HG02970 (cell line): ENCODE results near the gene PLEKHG5.
"Not testable (repeated sequence)": the region's sequence is repeated elsewhere in the genome, so short reads cannot be mapped to it uniquely, and the experiment has no call there.

ENCODE experiments used
- ATAC-seq: cut with Tn5 transposase; IDR thresholded peaks from one replicate; pipeline ENCODE4 v1.9.1; 2021; ENCODE audit warnings: mild to moderate bottlenecking, moderate library complexity, moderate number of reproducible peaks; ENCODE audit not compliant: unreplicated experiment, low FRiP score

Gene PLEKHG5

GRCh38 chr1:6466751-6467150, 24.7 kb downstream of the PLEKHG5 start:
- ATAC-seq: no peak

- no peak for ATAC-seq
These were observed 25.4 kb downstream of the PLEKHG5 start, which contains the start of gene TNFRSF25 for GRCh38 chr1:6466023-6466422. TSS of gene TNFRSF25 (minus strand) at chr1:6466173. CDS start at chr1:6466107, 66 bp downstream.

DNA sequence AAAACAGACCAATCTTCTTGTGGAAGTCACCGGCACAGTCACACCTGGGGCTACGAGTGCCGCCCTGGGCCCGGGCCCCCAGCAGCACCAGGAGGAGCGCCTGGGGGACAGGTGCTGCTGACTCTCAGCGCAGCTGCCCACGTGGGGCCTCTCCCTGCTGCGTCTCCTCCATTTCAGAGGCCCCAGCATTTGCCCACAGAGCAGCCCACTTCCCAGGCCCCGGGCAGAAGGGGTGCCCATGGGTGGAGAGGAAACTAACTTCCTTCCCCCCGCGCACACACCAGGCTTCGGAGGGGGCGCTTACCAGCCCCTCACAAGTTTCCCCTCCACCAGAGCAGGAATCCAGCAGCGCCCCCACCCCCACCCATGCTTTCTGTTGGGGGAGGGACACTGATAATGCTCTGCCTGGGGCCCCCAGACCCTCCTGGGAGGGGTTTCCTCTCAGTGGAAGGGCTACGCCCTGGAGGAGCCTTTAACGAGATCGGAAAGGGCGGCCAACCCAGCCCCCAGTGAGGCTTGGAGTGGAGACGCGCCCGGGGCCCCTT, 25.9 kb downstream of the PLEKHG5 start:
- no peak for ATAC-seq

DNA sequence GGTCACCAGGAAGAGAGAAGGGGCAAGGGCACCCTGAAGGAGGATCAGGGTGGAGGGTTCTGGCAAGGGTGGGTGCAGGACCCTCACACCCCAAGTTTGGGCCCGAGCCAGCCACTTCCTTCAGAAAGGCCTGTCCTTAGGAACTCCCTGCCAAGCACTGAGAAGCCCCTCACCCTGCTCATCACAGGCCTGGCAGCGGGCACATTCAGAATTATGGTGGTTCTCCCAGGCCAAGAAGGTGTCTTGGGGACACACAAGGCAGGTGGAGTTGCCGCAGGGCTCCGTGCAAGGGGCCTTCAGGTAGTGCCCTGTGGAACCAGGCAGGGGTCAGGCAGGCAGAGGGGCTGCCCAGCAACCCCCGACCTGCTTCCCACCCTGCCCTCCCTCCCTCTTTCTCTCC, 26.6 kb downstream of the PLEKHG5 start:
- no peak for ATAC-seq

DNA sequence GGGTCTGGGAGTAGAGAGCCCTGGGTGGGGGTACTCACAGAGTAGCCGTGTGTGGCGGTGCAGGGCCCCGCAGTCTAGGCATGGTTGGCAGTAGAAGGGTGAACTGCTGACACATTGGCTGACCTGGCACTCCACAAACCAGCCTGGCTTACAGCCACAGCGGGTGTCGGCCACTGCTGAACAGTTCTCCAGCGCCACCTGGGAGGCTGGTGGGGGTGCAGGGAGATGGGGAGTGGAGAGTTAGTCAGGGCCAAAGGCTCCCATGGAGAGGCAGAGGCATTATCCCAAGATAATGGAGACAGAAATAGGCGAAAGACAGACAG, 27.0 kb downstream of the PLEKHG5 start:
- no peak for ATAC-seq

GRCh38 chr1:6463120-6463412, 28.4 kb downstream of the PLEKHG5 start:
- ATAC-seq: no peak

GRCh38 chr1:6462412-6463119, 28.9 kb downstream of the PLEKHG5 start:
- ATAC-seq: no peak

DNA sequence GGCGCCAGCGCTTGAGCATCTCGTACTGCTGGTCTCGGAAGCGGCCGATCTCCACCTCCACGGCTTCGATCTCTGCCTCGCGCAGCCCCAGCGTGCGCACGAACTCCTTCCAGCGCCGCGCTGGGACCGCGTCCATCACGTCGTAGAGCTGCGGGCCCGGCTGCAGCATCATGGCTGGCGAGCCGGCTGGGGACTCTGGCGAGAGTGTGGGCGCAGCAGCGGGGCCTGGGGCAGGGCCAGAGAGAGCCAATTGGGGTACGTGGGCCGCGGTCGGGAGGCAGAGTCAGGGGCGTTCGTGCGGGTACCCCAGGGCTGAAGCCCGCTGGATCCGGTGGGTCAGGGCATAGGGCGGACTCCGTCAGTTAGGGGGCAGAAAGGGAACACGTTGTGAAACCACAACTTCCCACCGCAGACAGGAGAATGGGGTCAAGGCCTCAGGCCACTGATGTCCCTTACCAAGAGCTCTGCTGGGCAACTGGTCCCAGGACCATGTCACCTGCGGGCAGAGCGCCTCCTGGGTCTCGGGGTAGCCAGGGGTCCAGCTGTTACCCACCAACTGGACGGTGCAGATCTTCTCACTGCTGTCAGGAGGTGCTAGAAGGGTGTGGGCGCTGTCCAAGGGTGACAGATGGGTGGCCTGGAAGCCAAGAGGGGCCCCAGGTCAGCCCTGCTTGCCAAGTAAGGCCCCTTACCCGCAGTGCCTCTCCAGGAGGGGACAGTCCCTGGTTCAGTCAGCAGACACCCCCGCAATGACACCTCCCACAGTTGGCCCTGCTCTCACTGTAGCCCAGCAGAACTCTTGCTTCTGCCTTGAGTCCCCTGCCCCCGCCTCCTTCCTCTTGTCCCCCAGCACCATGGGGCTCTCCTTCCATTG, 29.7 kb downstream of the PLEKHG5 start:
- no peak for ATAC-seq

DNA sequence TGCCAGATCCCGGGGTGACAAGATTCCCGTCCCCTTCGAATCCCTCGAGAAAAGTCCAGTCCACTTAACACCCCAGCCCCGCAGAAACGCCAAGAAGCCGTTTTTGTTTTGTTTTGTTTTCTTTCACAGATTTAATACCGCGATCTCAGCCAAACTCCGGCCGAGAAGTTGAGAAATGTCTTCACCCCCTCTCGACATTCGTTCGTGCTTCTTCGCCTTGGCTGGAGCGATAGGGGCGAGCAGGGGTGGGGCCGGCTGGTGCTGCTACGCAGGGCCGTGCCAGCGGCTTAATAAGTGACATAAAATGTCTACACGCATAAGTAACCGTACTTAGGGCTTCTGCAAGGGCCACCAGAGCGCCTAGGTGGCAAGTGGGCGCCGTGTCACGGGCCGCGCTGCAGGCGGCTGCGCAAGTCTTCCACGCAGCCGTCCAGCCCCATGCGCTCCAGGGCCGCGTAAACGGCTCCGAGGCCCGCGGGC, 30.4 kb downstream of the PLEKHG5 start:
- ATAC-seq: no peak

DNA sequence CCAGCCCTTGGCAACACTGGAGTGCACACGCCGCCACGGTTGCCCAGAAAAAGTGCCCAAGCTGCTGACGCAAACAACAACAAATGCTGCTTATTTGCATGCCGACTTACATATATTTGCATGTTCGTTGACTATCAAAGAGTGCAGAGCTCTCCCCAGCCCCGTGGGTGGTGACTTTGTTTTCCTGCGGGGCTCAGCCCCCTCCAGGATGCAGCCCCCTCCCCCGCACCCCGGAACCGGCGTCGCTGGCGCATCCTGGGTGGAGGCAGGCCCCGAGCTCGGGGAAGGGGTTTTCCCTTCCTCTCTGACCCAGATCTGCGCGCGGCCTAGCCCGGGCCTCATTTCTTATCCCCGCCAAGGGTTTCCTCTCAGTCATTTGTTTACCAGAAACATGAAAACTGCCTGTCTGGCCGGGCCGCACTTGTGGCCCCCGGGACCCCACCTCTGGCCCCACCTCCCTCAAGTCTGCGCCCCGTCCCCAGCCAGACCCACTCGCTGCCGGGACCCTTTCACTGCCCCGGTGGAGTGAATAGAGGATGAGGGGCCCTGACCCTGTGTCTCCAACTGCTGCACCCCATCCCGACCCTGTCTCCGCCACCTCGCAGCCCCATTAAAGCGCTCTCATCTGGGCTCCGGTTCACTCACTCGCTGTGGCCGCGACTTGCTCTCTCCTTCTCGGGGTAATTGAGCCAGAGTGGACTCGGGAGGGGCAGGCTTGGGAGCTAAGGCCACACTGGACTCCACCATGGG, 31.0 kb downstream of the PLEKHG5 start:
- ATAC-seq: no peak

DNA sequence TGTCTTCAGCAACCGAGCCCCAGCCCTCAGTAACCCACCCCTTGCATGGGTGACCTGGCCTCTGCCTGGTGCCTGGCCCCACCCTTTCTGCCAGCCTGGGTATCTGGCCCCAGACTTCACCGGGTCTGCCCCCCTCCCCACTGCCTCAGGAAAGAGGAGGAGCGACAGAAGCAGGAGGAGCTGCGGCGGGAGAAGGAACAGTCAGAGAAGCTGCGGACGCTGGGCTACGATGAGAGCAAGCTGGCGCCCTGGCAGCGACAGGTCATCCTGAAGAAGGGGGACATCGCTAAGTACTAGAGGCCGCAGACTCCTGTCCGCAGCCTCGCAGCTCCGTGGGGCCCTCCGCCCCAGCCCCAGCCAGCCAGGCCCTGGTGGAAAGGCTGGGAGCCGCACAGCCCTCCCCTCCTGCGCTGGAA, 31.6 kb downstream of the PLEKHG5 start:
- ATAC-seq: no peak

GRCh38 chr1:6456800-6457466, 34.5 kb downstream of the PLEKHG5 start:
- no peak for ATAC-seq

DNA sequence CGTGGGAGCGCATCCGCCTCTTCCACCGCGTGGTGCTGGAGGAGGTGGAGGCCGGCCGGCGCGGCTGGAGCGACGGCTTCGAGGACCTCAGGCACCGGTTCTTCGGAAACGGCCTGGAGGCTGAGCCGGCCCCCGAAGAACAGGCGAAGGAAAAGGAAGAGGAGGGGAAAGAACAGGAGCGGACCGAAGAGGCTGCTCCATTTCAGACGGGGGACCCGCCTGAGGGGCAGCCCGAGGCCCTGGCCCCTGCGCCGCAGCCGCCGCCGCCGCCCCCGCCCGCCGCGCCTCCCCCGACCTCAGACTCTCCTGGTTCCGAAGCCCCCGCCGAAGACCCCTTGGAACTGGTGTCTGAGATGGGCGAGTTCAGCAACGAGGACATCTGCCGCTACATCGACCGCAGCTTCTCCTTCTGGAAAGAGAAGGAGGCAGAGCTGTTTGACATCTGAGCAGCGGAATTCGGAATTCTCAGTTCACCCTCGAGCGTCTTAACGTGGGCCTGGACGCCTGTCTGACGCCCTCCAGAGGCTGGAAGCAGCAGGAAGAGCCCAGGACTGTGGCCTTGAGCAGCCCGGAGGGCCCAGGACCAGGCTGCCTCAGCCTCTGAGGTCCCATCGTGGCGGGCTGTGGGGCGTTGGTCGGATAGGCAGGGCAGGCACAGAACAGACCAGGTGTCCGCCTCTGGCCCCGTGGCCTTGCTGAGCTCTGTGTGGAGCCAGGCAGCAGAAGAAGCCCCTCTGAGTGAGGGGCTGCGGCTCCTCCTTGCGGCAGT, 35.5 kb downstream of the PLEKHG5 start:
- ATAC-seq: not testable (repeated sequence)

- ATAC-seq: no peak
These were observed 36.4 kb downstream of the PLEKHG5 start for GRCh38 chr1:6454856-6455751.

- ATAC-seq: not testable (repeated sequence)
These were observed 37.3 kb downstream of the PLEKHG5 start for GRCh38 chr1:6453895-6454855.

DNA sequence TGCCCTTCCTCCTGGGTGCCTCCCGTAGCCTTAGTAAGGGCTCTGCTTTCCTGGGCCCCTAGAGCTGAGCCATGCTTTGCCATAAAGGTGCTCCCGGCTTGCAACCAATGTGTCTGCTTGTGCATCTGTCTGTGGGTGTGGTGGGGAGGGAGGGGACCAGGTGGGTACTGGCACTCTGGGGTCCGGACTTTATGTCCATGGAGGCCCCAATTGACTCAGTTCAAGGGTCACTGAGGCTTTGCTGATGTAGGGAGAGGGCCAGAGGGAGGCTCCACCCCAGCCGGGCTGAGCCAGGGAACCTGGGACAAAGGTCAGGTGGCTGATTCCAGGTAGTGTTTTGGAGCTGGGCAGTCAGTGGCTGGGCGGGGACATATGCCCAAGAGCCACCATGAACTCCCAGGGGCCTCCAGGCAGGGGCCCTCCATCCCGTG, 40.5 kb downstream of the PLEKHG5 start:
- ATAC-seq: no peak

DNA sequence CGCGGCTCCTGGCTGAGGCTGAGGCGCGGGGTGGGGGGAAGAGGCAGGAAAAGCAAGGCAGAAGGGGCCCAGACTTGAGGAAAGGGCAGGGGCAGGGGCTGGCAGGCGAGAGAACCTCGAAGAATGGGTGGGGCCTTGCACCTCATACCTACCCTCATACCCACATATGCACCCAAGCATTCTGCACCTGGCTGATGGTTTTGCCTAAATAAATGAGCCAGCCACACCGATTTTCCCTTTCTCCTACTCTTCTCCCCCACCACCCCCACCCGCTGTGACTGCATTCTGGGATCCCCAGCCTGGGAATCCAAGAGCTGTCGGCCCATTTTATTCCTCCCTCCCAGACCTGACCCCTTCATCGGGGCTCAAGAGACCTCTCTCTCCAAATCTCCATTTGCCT, 41.0 kb downstream of the PLEKHG5 start:
- not testable (repeated sequence) for ATAC-seq
